Cardiac septum (tissue), 1 donor: Measurements from ENCODE around the gene STXBP1. TPM values are rescaled to one million over a fixed set of nuclear protein-coding genes. Genes with fewer than 3 reads are reported as not detected.
A peak's percentile ranks its signal among the peaks of the same experiment; 100 is the strongest.

Experiments used
- DNase-seq: peaks from one replicate; pipeline ENCODE4 v3.0.0-alpha.2; 2020; ENCODE audit warnings: low spot score
- intact Hi-C: fragments of 100-400 bp; cut with DNase I; formaldehyde crosslinking; loops from one replicate; pipeline ENCODE4 v1.14.0; 2022
- long read RNA-seq: library from polyadenylated mRNA; unstranded; transcript quantifications from one replicate; pipeline ENCODE4 v2.0.0, GENCODE V29; 2021
- total RNA-seq: library from RNA; stranded (reverse); fragmentation: NEBNext Ultra II Directional; extraction: Animal tissue kit (Norgen Biotek cat#: 25700); gene quantifications from one replicate; pipeline ENCODE4 v1.2.1, GENCODE V29; 2021
- donor health status: DM: no; HTN: no; CAD: no.

Gene STXBP1
- 46.6 TPM for total RNA-seq
- long read RNA-seq, transcript STXBP1-212 (1 exons, 2,582 nt): major isoform, 6 of 21 reads
- long read RNA-seq, partial matches to known transcripts: 9 of 21 reads
- long read RNA-seq, other reads (novel, unspliced or antisense): 3 of 21 reads

DNA sequence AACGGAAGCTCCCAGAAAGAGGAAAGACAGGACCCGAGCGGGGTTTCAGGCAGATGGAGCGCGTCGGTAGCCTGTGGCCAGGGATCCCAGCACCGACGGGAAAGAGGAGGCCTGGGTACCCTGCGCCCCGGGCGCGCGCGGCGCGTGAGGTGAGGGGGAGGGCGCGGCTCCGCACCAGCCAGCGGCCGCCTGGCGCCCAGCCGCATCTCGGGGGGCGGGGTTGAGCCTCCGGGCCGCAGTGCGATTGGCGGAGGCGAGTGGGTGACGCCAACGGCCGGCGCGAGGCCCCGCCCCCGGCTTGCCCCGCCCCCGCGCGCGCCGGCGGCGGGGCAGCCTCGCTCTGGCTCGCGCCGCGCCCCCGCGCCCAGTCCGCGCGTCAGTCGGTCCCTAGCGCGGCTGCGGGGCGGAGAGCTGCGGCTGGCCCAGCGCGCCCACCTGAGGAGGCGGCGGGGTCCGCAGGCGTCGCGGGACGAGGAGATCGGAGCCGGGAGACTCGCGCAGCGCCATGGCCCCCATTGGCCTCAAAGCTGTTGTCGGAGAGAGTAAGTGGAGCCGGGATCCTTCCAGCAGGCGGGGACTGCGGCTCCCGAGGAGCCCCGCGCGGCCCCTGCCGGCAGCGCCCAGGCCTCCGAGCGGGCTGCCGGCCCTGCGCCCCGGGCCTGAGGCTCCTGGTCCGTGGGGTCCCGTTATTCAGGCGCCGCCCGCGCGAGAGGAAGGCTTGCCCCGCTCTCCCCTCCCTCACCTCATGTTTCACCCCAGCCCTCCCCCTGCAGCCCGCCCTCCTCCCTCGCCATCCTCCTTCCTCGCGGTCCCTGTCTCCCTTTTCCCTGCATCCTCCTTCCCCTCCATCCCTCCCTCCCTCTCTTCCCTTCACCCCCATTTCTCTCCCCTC lies at the start of gene STXBP1:
STXBP1 (plus strand) TSS at position 379 of the 892 bp plus-strand sequence; CDS start at position 506, 127 bp downstream.
- peak; percentile 93 for DNase-seq
- intact Hi-C loops: loop anchor here (2.0 to 5.0 kb wide), 5 partner anchors 35 to 305 kb away; partner anchors contain the start of genes PTRH1, ST6GALNAC4 and TTC16

DNA sequence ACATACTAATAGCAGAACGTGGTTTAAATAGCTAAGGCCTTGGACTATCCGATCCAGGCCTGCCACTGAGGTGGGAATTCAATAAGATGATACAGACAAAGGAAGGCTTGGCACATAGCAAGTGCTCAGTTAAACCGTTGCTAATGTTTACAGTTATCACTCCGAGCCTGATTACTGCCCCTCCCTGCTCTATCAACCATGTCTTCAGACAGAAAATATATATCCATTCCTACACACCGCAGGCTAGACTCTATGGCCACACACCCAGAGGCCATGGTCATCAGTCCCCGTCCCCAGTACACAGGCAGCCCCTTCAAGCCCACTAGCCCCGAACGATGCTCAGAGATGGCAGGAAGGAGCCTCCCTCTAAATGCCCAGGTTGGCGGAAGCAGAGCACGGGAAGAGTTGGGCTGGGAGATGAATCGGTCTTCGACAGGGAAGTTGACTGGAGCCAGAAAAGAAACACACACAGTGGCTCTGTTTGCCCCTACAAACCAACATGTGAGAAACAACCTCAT lies 49.7 kb upstream of the STXBP1 start:
- DNase-seq: no peak
- intact Hi-C loops: loop anchor here (5.0 kb wide), 1 partner anchor 40 kb away; no protein-coding TSS in a partner anchor

- intact Hi-C loops: loop anchor here (5.0 kb wide), 1 partner anchor 41 kb away; no protein-coding TSS in a partner anchor
- no peak for DNase-seq
These were observed 49.2 kb upstream of the STXBP1 start for GRCh38 chr9:127562841-127563401.

DNA sequence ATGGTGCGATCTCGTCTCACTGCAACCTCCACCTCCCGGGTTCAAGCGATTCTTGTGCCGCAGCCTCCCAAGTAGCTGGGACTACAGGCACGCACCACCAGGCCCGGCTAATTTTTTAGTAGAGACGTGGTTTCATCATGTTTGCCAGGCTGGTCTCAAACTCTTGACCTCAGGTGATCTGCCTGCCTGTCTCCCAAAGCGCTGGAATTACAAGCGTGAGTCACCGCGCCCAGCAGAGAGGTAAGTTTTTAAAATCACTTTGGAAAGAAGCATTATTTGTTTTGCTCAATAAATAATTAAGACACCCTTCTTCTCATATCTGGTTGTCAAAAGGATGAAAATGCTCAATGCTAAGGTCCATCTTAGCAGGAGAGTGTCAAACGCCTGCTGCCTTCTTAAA lies 48.5 kb upstream of the STXBP1 start:
- no peak for DNase-seq
- intact Hi-C loops: loop anchor here (5.0 kb wide), 1 partner anchor 41 kb away; no protein-coding TSS in a partner anchor

- no peak for DNase-seq
- intact Hi-C loops: loop anchor here (5.0 kb wide), 1 partner anchor 113 kb away; the partner anchor contains the start of genes LRSAM1 and RPL12
These were observed 46.8 kb upstream of the STXBP1 start for GRCh38 chr9:127565231-127565630.

DNA sequence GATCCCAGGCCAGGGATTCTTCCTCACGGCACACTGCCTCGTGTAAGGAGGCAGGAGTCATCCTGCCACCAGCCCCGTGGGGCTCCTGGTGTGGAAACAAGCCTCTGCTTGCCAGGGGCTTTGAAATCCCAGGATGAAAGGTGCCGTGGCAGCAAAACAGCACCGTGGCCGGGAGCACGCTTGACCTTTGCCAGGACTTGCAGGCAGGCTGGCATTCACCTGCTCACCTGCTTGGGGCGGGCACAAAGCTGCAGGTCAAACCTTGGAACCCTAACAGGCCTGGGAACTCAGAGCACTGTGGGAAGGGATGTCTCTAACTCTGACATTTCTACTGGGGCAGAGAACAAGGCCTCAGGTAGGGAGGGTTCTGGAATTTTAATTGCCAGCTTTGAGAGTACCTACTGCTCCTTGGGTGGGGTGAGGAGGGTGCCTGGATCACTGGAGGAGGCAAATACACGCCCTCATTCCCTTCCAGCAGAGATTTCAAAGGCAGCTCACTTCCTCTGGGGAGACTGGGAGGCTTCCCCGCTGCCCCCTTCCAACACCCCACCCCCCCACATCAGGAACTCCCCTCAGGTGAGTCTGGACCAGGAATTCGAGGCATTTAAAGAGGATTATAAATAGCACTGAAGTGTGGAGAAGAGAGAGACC lies 45.6 kb upstream of the STXBP1 start:
- DNase-seq: no peak
- intact Hi-C loops: loop anchor here (5.0 kb wide), 1 partner anchor 114 kb away; the partner anchor contains the start of genes LRSAM1 and RPL12

DNA sequence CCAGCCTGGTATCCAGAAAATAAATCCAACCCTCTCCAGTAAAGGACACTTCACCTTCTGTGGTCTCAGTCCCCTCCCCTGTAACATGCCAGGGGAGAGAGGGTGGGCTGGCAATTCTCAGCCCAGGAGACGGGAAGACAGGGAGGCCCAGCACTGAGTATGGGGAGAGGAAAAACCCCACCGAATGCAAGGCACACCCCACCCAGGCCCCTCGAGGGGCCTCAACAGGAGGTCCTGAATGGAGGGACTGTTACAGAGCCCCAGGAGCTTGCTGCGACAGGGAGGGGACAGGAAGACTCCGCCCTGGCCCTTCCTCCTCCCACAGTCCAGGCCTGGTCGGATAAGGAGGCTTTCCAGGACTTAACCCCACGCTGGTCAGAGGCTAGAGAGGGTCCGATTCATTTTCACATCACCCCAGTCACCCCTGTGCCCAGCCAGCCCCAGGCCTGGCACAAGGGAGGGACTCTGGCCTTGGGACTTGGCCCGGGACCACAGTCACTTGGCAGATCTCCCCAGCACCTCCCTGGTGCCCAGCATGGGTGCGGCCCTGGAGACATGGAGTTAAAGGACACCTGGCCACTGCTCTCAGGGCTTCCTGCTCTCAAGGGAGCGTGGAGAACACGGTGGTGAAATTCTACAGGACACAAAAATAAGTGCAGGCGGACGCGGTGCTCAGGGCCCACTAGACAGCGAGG lies 44.9 kb upstream of the STXBP1 start:
- DNase-seq: no peak
- intact Hi-C loops: loop anchor here (5.0 kb wide), 1 partner anchor 115 kb away; the partner anchor contains the start of genes LRSAM1 and RPL12

GRCh38 chr9:127567730-127568617 lies 44.1 kb upstream of the STXBP1 start:
- DNase-seq: no peak
- intact Hi-C loops: loop anchor here (5.0 kb wide), 1 partner anchor 116 kb away; the partner anchor contains the start of genes LRSAM1 and RPL12

- intact Hi-C loops: loop anchor here (5.0 kb wide), 1 partner anchor 116 kb away; the partner anchor contains the start of genes LRSAM1 and RPL12
- no peak for DNase-seq
These were observed 43.5 kb upstream of the STXBP1 start for GRCh38 chr9:127568618-127568970.

GRCh38 chr9:127568971-127569885 lies 42.8 kb upstream of the STXBP1 start:
- DNase-seq: peak; percentile 90
- intact Hi-C loops: loop anchor here (5.0 kb wide), 1 partner anchor 117 kb away; the partner anchor contains the start of genes LRSAM1 and RPL12

DNA sequence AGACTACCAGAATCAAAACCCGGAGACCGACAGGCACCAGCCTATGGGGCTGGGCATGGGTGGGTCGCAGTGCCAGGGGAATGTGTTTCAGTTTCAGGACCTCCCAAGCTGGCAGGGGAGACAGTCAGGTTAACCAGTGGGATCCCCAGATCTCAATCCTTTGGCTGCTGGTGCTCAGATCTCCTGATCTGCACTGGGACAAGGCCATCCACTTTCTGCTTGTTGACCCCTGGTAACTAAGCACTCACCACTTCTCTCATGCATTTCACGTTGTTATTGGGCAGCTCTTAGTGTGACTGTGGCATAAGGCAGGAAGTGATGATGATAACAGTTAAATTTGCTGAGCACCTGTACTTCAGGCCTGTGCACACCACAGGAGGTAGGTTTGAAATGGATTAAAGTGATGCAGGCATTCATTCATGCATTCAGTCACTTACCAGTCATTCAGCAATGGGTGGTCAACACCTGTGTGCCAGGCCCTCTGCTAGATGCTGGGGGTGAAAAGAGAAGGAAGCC lies 42.1 kb upstream of the STXBP1 start:
- intact Hi-C loops: loop anchor here (5.0 kb wide), 1 partner anchor 118 kb away; the partner anchor contains the start of genes LRSAM1 and RPL12
- DNase-seq: no peak

DNA sequence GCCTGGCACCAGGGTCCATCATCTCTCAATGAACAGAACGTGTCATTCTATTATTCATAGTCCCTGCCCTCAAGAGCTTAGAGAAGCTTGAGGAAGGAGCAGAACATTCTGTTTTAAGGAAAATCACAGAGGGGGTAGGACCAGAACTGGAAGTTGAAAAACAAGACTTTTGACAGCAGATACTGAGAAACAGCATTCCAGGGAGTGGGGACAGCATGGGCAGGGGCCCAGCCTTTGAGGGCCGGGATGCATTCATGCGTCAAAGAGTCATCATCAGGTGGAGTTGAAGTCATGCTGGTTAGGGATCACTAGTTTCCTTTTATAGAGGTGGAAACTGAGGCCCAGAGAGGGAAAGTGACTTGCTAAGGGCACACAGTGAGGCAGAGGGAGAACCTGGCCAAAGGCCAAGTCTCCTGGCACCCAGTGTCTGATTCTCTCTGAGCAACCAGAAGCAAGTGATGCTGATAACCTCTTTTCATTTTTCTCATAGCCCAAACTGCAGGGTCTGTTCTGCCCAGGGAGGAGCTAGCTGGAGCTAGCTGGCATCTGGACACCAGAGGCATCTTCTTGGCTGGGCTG lies 41.5 kb upstream of the STXBP1 start:
- intact Hi-C loops: no loop called here
- no peak for DNase-seq

DNA sequence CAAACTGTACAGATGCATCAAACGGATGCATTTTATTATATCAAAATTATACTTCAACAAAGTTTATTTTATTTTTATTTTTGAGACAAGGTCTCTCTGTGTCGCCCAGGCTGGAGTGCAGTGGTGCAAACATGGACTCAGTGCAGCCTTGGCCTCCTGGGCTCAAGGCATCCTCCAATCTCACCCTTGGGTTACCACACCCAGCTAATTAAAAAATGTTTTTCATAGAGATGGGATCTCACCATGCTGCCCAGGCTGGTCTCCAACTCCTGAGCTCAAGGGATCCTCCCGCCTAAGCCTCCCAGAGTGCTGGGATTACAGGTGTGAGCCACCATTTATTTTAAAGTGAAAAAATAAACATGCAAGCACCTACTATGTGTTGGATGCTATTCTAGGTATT lies 40.1 kb upstream of the STXBP1 start:
- intact Hi-C loops: no loop called here
- DNase-seq: no peak

DNA sequence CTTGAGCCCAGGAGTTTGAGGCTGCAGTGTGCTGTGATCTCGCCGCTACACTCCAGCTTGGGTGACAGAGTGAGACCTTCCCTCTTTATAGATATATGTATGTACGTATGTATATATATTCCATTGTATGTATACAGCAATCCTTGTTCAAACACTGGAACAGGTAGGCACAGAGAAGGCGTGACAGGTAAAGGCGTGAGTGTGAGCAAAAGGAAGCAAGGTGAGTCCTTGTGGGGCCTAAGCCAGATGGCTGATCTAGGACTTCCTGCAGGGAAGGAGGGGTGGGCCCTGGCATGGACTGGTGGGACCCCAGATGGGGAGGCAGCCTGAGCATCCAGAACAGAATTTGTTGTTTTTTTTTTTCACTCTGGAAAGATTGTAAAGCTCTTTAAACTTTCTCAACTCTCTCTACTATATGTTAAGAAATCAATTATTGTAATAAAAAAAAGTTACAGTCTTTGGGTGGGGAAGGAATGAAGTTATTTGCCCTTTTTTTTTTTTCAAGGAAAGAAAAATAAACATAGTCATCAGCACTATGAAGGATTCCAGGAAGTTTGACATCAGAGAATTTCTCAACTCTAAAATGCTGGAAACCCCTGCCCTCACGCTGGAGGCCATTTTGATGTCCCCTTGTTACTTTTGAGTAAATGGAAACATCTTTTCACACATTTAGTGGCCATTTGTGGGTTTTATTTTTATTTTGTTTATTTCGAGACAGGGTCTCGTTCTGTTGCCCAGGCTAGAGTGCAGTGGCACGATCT lies 38.9 kb upstream of the STXBP1 start:
- no peak for DNase-seq
- intact Hi-C loops: no loop called here
